Measurements from ENCODE around the gene P4HTM.

P4HTM gene

GRCh38 chr3:48949376-48949717 is 40.7 kb upstream of the P4HTM start:
- TF ChIP-seq GABPA (IDR thresholded peaks at IDR 0.05; ENCODE audit: low read depth) (no peak), REST (IDR thresholded peaks at IDR 0.05; ENCODE audit: insufficient replicate concordance, low read depth) (no peak), POLR2AphosphoS5 (IDR thresholded peaks at IDR 0.05; ENCODE audit: low read depth) (no peak), CTCF (IDR thresholded peaks at IDR 0.05; ENCODE audit: insufficient read depth, low read length) (no peak), SPI1 (IDR thresholded peaks at IDR 0.05; ENCODE audit: borderline replicate concordance, low read depth) (no peak)
- H3K27me3 ChIP-seq (ENCODE audit: insufficient read depth, poor library complexity, severe bottlenecking) = no peaks in the 10 kb centered on the region
- H3K27ac ChIP-seq (replicated peaks) = no peak overlapping the region
- H3K4me3 ChIP-seq (replicated peaks; ENCODE audit: insufficient read depth, low read length) = no peak overlapping the region
- DNase-seq (ENCODE audit: low read depth in 1 of 2, low spot score in 1 of 2) = no peak

GRCh38 chr3:48950051-48950450 is 40.0 kb upstream of the P4HTM start:
- Histone ChIP-seq H3K4me3 (replicated peaks; ENCODE audit: insufficient read depth, low read length) (no peak overlapping the region), H3K27me3 (ENCODE audit: insufficient read depth, poor library complexity, severe bottlenecking) (no peaks in the 10 kb centered on the region), H3K27ac (replicated peaks) (no peak overlapping the region)
- DNase-seq (ENCODE audit: low read depth in 1 of 2, low spot score in 1 of 2) = no peak
- TF ChIP-seq GABPA (IDR thresholded peaks at IDR 0.05; ENCODE audit: low read depth) = no peak

- H3K27me3 ChIP-seq (ENCODE audit: insufficient read depth, poor library complexity, severe bottlenecking) = no peaks in the 10 kb centered on the region
- no peak overlapping the region for H3K27ac ChIP-seq (replicated peaks)
- TF ChIP-seq POLR2AphosphoS5 (IDR thresholded peaks at IDR 0.05; ENCODE audit: low read depth) = no peak
- TF ChIP-seq CTCF (IDR thresholded peaks at IDR 0.05; ENCODE audit: insufficient read depth, low read length) = no peak
- TF ChIP-seq GABPA (IDR thresholded peaks at IDR 0.05; ENCODE audit: low read depth) = no peak
- TF ChIP-seq REST (IDR thresholded peaks at IDR 0.05; ENCODE audit: insufficient replicate concordance, low read depth) = no peak
- no peak for TF ChIP-seq SPI1 (IDR thresholded peaks at IDR 0.05; ENCODE audit: borderline replicate concordance, low read depth)
- no peak for DNase-seq (ENCODE audit: low read depth in 1 of 2, low spot score in 1 of 2)
- no peak overlapping the region for H3K4me3 ChIP-seq (replicated peaks; ENCODE audit: insufficient read depth, low read length)
Observed at GRCh38 chr3:48951764-48952163, 38.3 kb upstream of the P4HTM start.

- TF ChIP-seq REST (IDR thresholded peaks at IDR 0.05; ENCODE audit: insufficient replicate concordance, low read depth) (no peak), POLR2AphosphoS5 (IDR thresholded peaks at IDR 0.05; ENCODE audit: low read depth) (no peak), GABPA (IDR thresholded peaks at IDR 0.05; ENCODE audit: low read depth) (no peak), SPI1 (IDR thresholded peaks at IDR 0.05; ENCODE audit: borderline replicate concordance, low read depth) (no peak), CTCF (IDR thresholded peaks at IDR 0.05; ENCODE audit: insufficient read depth, low read length) (no peak)
- DNase-seq (ENCODE audit: low read depth in 1 of 2, low spot score in 1 of 2) = peak in 1 of 2 experiments; percentile 18
- no peaks in the 10 kb centered on the region for H3K27me3 ChIP-seq (ENCODE audit: insufficient read depth, poor library complexity, severe bottlenecking)
- H3K4me3 ChIP-seq (replicated peaks; ENCODE audit: insufficient read depth, low read length) = no peak overlapping the region
- no peak overlapping the region for H3K27ac ChIP-seq (replicated peaks)
Observed at GRCh38 chr3:48952510-48953118, 37.4 kb upstream of the P4HTM start.
